HG03342 (cell line): ENCODE measurements around the gene ATRAID.

Source experiments
- ATAC-seq: cut with Tn5 transposase; IDR thresholded peaks from one replicate; pipeline ENCODE4 v1.9.1; 2021; ENCODE audit warnings: mild to moderate bottlenecking, moderate library complexity; ENCODE audit not compliant: unreplicated experiment

The ATRAID gene

GRCh38 chr2:27249159-27249890 is 37.5 kb downstream of the ATRAID start:
- no peak for ATAC-seq

GRCh38 chr2:27249891-27250651 is 38.2 kb downstream of the ATRAID start:
- no peak for ATAC-seq

- ATAC-seq: no peak
Observed at GRCh38 chr2:27250652-27251379, 39.0 kb downstream of the ATRAID start.

- no peak for ATAC-seq
Observed at GRCh38 chr2:27251766-27252165, 39.9 kb downstream of the ATRAID start.

GRCh38 chr2:27255187-27255586 is 43.3 kb downstream of the ATRAID start:
- no peak for ATAC-seq

DNA sequence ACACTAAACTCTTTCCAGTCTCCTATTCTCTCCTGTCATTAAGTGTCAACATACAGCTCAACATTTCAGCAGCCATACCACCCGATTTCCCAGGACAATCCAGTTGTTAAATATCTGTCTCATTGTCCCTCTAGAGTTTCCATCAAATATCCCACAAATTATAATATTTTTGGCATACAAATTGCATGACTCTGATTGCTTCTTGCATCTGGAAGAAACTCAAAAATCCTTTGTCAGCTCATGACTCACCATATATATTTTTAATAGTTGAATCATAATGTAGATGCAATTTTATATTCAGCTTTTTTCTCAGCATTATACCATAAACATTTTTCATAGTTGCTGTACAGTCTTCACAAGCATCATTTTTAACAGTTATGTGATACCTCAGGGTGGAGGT is 43.8 kb downstream of the ATRAID start:
- ATAC-seq: no peak

- no peak for ATAC-seq
Observed at GRCh38 chr2:27256855-27257454, 45.1 kb downstream of the ATRAID start.

DNA sequence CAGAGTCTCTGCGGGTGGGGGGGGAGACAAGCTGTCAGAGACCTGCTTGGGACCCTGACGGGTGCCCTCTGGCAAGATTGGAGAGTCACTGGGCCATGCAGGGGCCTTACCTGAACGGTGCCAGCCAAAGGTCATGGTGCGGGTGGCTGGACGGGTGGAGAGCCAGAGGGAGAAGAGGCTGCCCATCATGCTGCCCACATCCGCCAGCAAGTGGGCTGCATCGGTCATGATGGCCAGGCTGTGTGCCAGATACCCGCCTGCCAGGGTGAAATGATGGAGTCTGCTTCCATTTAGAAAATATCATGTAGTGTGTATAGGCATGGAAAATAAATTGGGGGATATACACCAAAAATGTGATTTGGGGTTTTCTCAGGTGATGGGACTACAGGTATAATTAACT is 46.2 kb downstream of the ATRAID start:
- ATAC-seq: no peak

- no peak for ATAC-seq
Observed at GRCh38 chr2:27261241-27261925, 49.5 kb downstream of the ATRAID start.

DNA sequence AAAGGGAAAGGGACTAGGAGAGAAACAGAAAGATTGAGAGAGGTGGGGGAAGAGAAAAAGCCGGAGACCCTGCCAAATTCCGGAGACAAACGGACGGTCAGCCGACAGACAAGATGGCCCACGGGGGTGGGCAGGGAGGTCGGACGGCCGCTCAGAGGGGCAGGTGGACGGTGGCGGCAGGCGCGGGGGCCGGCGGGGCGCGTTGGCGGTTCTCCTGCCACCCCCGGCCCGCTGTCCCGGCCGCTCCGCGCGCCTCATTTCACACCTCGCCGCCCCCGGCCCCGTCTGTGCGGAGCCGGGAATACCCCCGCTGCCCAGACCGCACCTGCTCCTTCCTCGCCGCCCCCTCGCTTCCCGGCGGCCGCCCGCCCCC is 50.1 kb downstream of the ATRAID start:
- ATAC-seq: no peak

- no peak for ATAC-seq
Observed at GRCh38 chr2:27262379-27263286, 50.8 kb downstream of the ATRAID start, which contains the start of gene SLC30A3. TSS of gene SLC30A3 (minus strand) at chr2:27263047. CDS start at chr2:27262906, 141 bp downstream.

- ATAC-seq: no peak
Observed at GRCh38 chr2:27263287-27264252, 51.7 kb downstream of the ATRAID start.

GRCh38 chr2:27264253-27264752 is 52.5 kb downstream of the ATRAID start:
- no peak for ATAC-seq

DNA sequence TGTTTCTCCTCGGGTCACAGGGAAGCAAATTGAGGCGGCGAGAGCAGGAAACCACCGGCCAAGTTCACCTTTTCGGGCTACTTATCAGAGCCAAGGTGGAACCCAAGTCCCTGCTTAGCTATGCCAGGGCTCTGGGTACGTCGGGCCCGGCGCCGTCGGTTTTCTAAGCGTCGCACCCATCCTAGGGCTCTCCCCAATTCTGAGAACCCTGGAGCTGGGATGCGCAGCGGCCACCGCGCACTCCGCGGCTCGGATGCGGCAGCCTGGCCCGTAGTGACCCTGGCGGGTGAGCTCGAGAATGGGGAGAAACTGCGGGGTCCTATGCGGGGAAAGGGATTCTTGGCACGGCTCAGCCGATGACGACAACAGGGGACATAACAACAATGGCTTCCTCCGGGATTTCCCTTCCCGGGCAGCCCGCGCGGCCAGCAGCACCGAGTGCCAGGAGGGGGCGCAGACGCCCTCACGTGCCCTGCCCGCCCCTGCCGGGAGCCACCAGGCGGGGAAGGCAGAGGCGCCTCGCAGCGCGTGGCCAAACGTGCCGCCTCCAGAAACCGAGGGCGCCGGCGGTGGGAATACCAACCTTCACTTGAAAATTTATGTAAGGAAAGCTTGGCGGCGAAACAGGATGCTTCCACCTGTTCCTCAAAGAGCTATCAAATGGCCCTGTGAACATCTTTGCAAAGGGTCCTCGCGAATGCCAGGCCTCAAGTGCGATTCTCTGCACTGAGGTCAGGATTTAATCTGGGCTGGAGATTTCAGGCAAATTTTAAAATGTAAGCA is 53.1 kb downstream of the ATRAID start:
- no peak for ATAC-seq

DNA sequence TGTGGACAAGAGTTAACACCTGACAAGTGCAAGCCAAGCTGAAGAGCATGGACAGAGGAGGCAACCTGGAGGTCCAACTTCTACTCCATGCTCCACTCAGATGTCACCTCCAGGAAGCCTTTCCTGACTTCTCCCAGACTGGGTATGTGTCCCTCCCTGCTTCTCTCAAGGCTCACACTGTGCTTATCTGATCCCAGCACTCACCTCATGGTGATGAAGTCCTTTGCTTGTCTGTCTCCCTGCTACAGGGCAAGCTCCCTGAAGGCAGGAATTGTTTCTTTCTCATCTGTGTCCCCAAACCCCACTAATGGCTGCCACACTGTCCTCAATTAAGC is 53.7 kb downstream of the ATRAID start:
- ATAC-seq: no peak
